Endothelial cell of umbilical vein (primary cell): ENCODE results near the gene MUC4. TPM values are rescaled to one million over a fixed set of nuclear protein-coding genes. Genes with fewer than 3 reads are reported as not detected.

Source experiments
- BruUV-seq: library from RNA; stranded (reverse); fragments of 400-500 nt; replicated peaks from 2 replicates; lab custom pipeline; 2021; lab: Mats Ljungman, UMichigan
- CTCF ChIA-PET: fragments of 300-600, 350-600 bp; sonication (Branson Sonifier 250); formaldehyde crosslinking; loops from one replicate; lab custom pipeline; 2021; ENCODE audit warnings: antibody characterized with exemption, inconsistent platforms; lab: Charles Lee
- POLR2A ChIA-PET: fragments of 300-600, 350-600 bp; sonication (Branson Sonifier 250); formaldehyde crosslinking; loops from one replicate; lab custom pipeline; 2021; ENCODE audit warnings: antibody characterized with exemption, inconsistent platforms; lab: Charles Lee
- DNase-seq: peaks from one replicate; pipeline ENCODE4 v3.0.0-alpha.2; 2011; ENCODE audit warnings: low read depth, low spot score
- FAIRE-seq: peaks from 2 replicates; lab custom pipeline; 2011; peaks lifted over from hg19 to GRCh38; lab: Jason Lieb, UNC
- H2AFZ ChIP-seq: 2 replicates; pipeline ENCODE4 v1.6.0; 2012; ENCODE audit warnings: low read depth, low read length, control low read depth, inconsistent platforms
- H3K27ac ChIP-seq: 2 replicates; pipeline ENCODE4 v1.5.1; 2011; ENCODE audit warnings: low read depth, mild to moderate bottlenecking, control low read depth, low read length, moderate library complexity; ENCODE audit not compliant: insufficient read depth
- H3K27me3 ChIP-seq, 2 experiments: 2 replicates each; pipeline versions ENCODE4 v1.6.0 to v1.6.1; 2011; ENCODE audit warnings: low read length in 2 of 2, mixed read lengths in 1 of 2; ENCODE audit not compliant: control insufficient read depth in 2 of 2, insufficient read depth in 2 of 2
- H3K36me3 ChIP-seq, 2 experiments: 2 replicates in 1 of 2; 3 replicates in 1 of 2; pipeline ENCODE4 v1.5.1; 2011; ENCODE audit warnings: low read length in 2 of 2, mild to moderate bottlenecking in 1 of 2, moderate library complexity in 1 of 2; ENCODE audit not compliant: control insufficient read depth in 2 of 2, insufficient read depth in 2 of 2; ENCODE audit errors: extremely low read depth in 1 of 2
- H3K4me1 ChIP-seq: 3 replicates; pipeline ENCODE4 v1.5.1; 2011; ENCODE audit warnings: mild to moderate bottlenecking, low read length; ENCODE audit not compliant: control insufficient read depth, insufficient read depth; ENCODE audit errors: extremely low read depth
- H3K4me2 ChIP-seq: 2 replicates; pipeline ENCODE4 v1.6.1; 2011; ENCODE audit warnings: low read length, control low read depth, mixed read lengths; ENCODE audit not compliant: insufficient read depth
- H3K4me3 ChIP-seq, 3 experiments: fragments of 200-600 bp in 1 of 3; sonication (generic), shearing (Covaris generic) in 1 of 3; replicated peaks in 1 of 3; 2 replicates each; pipeline ENCODE4 v1.5.1; 2011 to 2016; ENCODE audit warnings: control low read depth in 3 of 3, low read length in 3 of 3, mild to moderate bottlenecking in 2 of 3, inconsistent platforms in 1 of 3, low read depth in 1 of 3, moderate library complexity in 1 of 3; ENCODE audit not compliant: insufficient read depth in 1 of 3
- H3K79me2 ChIP-seq: 2 replicates; pipeline ENCODE4 v1.6.0; 2012; ENCODE audit warnings: low read length, inconsistent platforms; ENCODE audit not compliant: control insufficient read depth, insufficient read depth
- H3K9ac ChIP-seq: replicated peaks from 2 replicates; pipeline ENCODE3; 2011; ENCODE audit warnings: low read length, control low read depth; ENCODE audit not compliant: insufficient read depth; ENCODE audit errors: extremely low read depth
- H3K9me1 ChIP-seq: replicated peaks from 3 replicates; pipeline ENCODE4 v1.6.0; 2011; ENCODE audit warnings: mild to moderate bottlenecking, low read length; ENCODE audit not compliant: control insufficient read depth, insufficient read depth; ENCODE audit errors: extremely low read depth
- H3K9me3 ChIP-seq: replicated peaks from 2 replicates; pipeline ENCODE4 v1.5.1; 2012; ENCODE audit warnings: low read length, inconsistent platforms; ENCODE audit not compliant: control insufficient read depth, insufficient read depth
- H4K20me1 ChIP-seq: replicated peaks from 2 replicates; pipeline ENCODE3; 2011; ENCODE audit warnings: mild to moderate bottlenecking, low read length; ENCODE audit not compliant: control insufficient read depth, insufficient read depth; ENCODE audit errors: extremely low read depth
- CTCF ChIP-seq, 2 donors: IDR thresholded peaks; 1 replicate in 1 of 2; 2 replicates in 1 of 2; pipeline ENCODE4 v1.5.1; 2011; ENCODE audit warnings: low read length in 2 of 2, mild to moderate bottlenecking in 2 of 2, moderate library complexity in 2 of 2, control low read depth in 1 of 2, inconsistent platforms in 1 of 2, low read depth in 1 of 2; ENCODE audit not compliant: insufficient read depth in 1 of 2; ENCODE audit errors: extremely low read depth in 1 of 2
- EZH2 ChIP-seq: IDR thresholded peaks from 2 replicates; pipeline ENCODE4 v1.6.1; 2012; ENCODE audit warnings: borderline replicate concordance, low read depth, mild to moderate bottlenecking, moderate library complexity, low read length, inconsistent platforms; ENCODE audit not compliant: severe bottlenecking
- FOS ChIP-seq: IDR thresholded peaks from 2 replicates; pipeline ENCODE4 v1.6.1; 2011; ENCODE audit warnings: mild to moderate bottlenecking, low read length, moderate library complexity, borderline replicate concordance; ENCODE audit not compliant: insufficient read depth
- GATA2 ChIP-seq: IDR thresholded peaks from 2 replicates; pipeline ENCODE4 v1.7.0; 2011; ENCODE audit warnings: low read depth, mild to moderate bottlenecking, moderate library complexity, mixed read lengths, low read length; ENCODE audit not compliant: insufficient read length, insufficient read depth
- JUN ChIP-seq: IDR thresholded peaks from 2 replicates; pipeline ENCODE4 v1.6.1; 2011; ENCODE audit warnings: borderline replicate concordance, low read depth; ENCODE audit not compliant: insufficient read length, insufficient read depth
- MYC ChIP-seq: IDR thresholded peaks from one replicate; pipeline ENCODE4 v1.6.1; 2011; ENCODE audit warnings: mild to moderate bottlenecking, low read depth, low read length
- POLR2A ChIP-seq: IDR thresholded peaks from 2 replicates; pipeline ENCODE4 v1.6.1; 2012; ENCODE audit warnings: low read depth, mild to moderate bottlenecking, control low read depth, low read length
- POLR2AphosphoS5 ChIP-seq: IDR thresholded peaks from 2 replicates; pipeline ENCODE4 v1.6.1; 2012; ENCODE audit warnings: low read depth, mild to moderate bottlenecking, control low read depth, low read length, moderate library complexity; ENCODE audit not compliant: insufficient read depth
- dilution Hi-C: fragments of 300-500 bp; cut with MboI; formaldehyde crosslinking; loops from one replicate; pipeline ENCODE4 v1.15.0; 2019; ENCODE audit warnings: low sequenced_read_pairs; ENCODE audit not compliant: extremely low pct_ligation_motif_present
- intact Hi-C: fragments of 100-400 bp; cut with micrococcal nuclease; formaldehyde crosslinking; loops from one replicate; pipeline ENCODE4 v1.10.0; 2022
- polyA plus RNA-seq, 4 experiments: library from polyadenylated mRNA; depleted of rRNA in 3 of 4; stranded (reverse) in 3 of 4; unstranded in 1 of 4; fragments of >200 nt; gene quantifications; 2 replicates each; pipeline versions ENCODE4 v1.2.1 to v1.2.3, GENCODE V29; 2011 to 2012; ENCODE audit warnings: missing spikeins in 1 of 4
- total RNA-seq: library from RNA; stranded (reverse); gene quantifications from 2 replicates; pipeline ENCODE4 v1.2.3, GENCODE V29; 2021
- TF ChIP-seq, protein P1 (sequence below): IDR thresholded peaks from 2 replicates; pipeline ENCODE4 v1.6.1; 2011; ENCODE audit not compliant: insufficient read depth, insufficient read length

MUC4 gene
- total and polyA plus RNA-seq, 2 donors (not counting 3 experiments of a cell fraction or from before 2014, with no cell fraction given) = 0.04 TPM; not detected in 1

DNA sequence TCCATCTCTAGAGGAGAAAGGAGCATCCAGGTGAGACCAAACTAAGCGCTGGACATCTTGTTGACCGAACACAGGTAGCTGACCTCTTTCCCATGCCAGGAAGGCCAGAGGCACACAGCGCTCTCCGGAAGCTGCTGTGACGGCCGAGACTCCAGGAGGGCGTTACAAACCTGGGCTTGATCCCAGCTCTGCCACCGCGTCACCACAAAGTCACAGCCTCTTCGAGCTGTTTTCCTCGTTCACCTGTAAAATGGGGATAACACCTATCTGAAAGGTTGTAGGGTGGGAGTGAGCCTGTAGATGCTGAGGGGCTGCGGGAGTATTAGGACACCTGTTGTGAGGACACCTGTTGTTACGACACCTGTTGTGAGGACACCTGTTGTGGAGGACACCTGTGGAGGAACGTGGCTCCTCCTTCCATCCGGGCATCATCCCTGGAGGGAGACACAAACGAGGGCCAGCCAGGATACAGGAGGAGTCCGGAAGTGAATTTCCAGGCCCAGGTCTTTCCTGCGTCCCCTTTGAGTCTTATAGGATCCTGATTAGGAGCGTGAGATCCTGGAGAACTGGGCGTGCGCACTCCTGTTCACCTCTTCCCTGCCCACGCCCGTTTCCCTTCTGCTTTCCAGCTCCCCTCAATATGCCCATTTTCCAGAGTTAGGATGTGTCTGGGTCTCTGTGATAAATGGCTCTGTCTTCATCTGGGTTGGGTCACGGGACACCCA, 2.3 kb upstream of the MUC4 start:
- H3K4me2 ChIP-seq = no peak overlapping the region
- no peaks in the 10 kb centered on the region for H3K4me1 ChIP-seq
- no peaks in the 10 kb centered on the region for H3K27me3 ChIP-seq
- no TSS peak for BruUV-seq
- TF ChIP-seq EZH2 = no peak
- no peak for TF ChIP-seq POLR2AphosphoS5
- no peak for TF ChIP-seq MYC
- H3K4me3 ChIP-seq = no peak overlapping the region
- no peak for DNase-seq
- no peaks in the 10 kb centered on the region for H3K79me2 ChIP-seq
- no peak overlapping the region for H2AFZ ChIP-seq
- H3K9me1 ChIP-seq = no peaks in the 10 kb centered on the region
- no peak overlapping the region for H3K27ac ChIP-seq
- dilution Hi-C loops (no loop called here), intact Hi-C loops (loop anchor here (10.0 kb wide), 1 partner anchor 739 kb away; no protein-coding TSS in a partner anchor)
- H4K20me1 ChIP-seq = no peaks in the 10 kb centered on the region
- FAIRE-seq = no peak
- no peaks in the 10 kb centered on the region for H3K36me3 ChIP-seq
- POLR2A ChIA-PET = no interaction called here
- CTCF ChIA-PET = interaction anchor here (0.9 to 1.3 kb wide), 3 partner anchors 37 to 80 kb away, joined by 3 to 5 read pairs (median 3); no protein-coding TSS in a partner anchor
- H3K9me3 ChIP-seq = no peaks in the 10 kb centered on the region
- H3K9ac ChIP-seq = no peak overlapping the region

DNA sequence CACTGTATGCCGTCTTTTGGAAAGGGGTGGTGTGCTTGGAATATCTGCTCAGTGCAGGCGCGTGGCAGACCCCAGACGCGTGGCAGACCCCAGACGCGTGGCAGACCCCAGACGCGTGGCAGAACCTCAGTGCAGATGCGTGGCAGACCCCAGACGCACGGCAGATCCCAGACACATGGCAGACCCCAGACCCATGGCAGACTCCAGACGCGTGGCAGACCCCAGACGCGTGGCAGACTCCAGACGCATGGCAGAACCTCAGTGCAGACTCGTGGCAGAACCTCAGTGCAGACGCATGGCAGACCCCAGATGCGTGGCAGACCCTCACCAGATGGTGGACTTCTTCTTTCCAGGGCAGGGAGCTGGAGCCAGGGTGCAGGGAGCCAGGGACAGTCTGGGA, 637 bp upstream of the MUC4 start:
- no peak for DNase-seq
- dilution Hi-C loops = no loop called here
- Histone ChIP-seq H3K9ac (no peak overlapping the region), H3K4me3 (no peak overlapping the region), H2AFZ (no peak overlapping the region), H3K4me2 (no peak overlapping the region), H3K27me3 (no peaks in the 10 kb centered on the region), H3K9me3 (no peaks in the 10 kb centered on the region), H4K20me1 (no peaks in the 10 kb centered on the region), H3K27ac (no peak overlapping the region), H3K36me3 (no peaks in the 10 kb centered on the region), H3K4me1 (no peaks in the 10 kb centered on the region), H3K9me1 (no peaks in the 10 kb centered on the region), H3K79me2 (no peaks in the 10 kb centered on the region)
- no peak for FAIRE-seq
- TF ChIP-seq CTCF (IDR thresholded peaks at IDR 0.05; ENCODE audit: extremely low read depth in 1 of 2, insufficient read depth in 1 of 2, low read depth in 1 of 2, low read length in 2 of 2) (no peak), EZH2 (no peak), MYC (no peak), GATA2 (no peak), JUN (no peak), POLR2A (no peak), POLR2AphosphoS5 (no peak), FOS (no peak)
- TF ChIP-seq, protein P1, sequence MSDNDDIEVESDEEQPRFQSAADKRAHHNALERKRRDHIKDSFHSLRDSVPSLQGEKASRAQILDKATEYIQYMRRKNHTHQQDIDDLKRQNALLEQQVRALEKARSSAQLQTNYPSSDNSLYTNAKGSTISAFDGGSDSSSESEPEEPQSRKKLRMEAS = no peak
- intact Hi-C loops = loop anchor here (10.0 kb wide), 1 partner anchor 738 kb away; no protein-coding TSS in a partner anchor
- POLR2A ChIA-PET = no interaction called here
- no TSS peak for BruUV-seq
- CTCF ChIA-PET = no interaction called here
